OCI-LY1 (cell line): ENCODE data around the gene PYGB.

Experiments
- EZH2 ChIP-seq: fragments of 200-600 bp; sonication (generic), shearing (Covaris generic); IDR thresholded peaks from 2 replicates; pipeline ENCODE4 v1.8.0; 2017; ENCODE audit warnings: borderline replicate concordance, mixed run types, mild to moderate bottlenecking, antibody characterized with exemption, low read length, moderate library complexity, mixed read lengths
- TF ChIP-seq, protein P1 (sequence below): fragments of 200-600 bp; sonication (generic), shearing (Covaris generic); IDR thresholded peaks from 2 replicates; pipeline ENCODE4 v1.5.1; 2017; ENCODE audit warnings: mild to moderate bottlenecking, antibody characterized with exemption, low read length, moderate library complexity, mixed read lengths

- TF ChIP-seq, protein P1, sequence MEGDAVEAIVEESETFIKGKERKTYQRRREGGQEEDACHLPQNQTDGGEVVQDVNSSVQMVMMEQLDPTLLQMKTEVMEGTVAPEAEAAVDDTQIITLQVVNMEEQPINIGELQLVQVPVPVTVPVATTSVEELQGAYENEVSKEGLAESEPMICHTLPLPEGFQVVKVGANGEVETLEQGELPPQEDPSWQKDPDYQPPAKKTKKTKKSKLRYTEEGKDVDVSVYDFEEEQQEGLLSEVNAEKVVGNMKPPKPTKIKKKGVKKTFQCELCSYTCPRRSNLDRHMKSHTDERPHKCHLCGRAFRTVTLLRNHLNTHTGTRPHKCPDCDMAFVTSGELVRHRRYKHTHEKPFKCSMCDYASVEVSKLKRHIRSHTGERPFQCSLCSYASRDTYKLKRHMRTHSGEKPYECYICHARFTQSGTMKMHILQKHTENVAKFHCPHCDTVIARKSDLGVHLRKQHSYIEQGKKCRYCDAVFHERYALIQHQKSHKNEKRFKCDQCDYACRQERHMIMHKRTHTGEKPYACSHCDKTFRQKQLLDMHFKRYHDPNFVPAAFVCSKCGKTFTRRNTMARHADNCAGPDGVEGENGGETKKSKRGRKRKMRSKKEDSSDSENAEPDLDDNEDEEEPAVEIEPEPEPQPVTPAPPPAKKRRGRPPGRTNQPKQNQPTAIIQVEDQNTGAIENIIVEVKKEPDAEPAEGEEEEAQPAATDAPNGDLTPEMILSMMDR, result no peak
- no peak for TF ChIP-seq EZH2
Measured at GRCh38 chr20:25272223-25273000, 24.5 kb downstream of the PYGB start.
